Measurements from ENCODE around the gene CERS6.

Gene CERS6

DNA sequence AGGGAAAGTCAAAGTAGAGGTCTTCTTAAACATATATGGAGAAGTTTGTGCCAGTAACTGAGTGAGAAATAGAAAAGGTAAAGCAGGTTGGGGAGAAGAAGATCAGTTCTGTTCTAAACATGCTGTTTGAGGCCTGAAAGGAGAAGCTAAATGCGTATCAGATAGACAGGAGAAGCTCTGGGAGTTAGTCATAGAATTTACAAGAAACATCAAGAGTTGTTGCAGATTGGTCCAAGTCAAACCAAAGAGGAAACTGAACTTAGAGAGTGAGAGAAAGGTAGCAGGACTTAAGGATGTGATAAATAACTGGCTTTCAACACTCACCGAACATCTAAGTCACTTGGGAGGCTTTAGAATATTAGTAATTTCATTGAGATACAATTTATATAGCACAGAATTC lies 29.2 kb upstream of the CERS6 start:
- CTCF ChIA-PET: no interaction called here
- POLR2A ChIA-PET: no interaction called here
- H3K4me3 ChIP-seq (ENCODE audit: low read depth, low read length): no peak overlapping the region
- no peak for DNase-seq (ENCODE audit: low read depth, low spot score)
- TF ChIP-seq, protein P1, sequence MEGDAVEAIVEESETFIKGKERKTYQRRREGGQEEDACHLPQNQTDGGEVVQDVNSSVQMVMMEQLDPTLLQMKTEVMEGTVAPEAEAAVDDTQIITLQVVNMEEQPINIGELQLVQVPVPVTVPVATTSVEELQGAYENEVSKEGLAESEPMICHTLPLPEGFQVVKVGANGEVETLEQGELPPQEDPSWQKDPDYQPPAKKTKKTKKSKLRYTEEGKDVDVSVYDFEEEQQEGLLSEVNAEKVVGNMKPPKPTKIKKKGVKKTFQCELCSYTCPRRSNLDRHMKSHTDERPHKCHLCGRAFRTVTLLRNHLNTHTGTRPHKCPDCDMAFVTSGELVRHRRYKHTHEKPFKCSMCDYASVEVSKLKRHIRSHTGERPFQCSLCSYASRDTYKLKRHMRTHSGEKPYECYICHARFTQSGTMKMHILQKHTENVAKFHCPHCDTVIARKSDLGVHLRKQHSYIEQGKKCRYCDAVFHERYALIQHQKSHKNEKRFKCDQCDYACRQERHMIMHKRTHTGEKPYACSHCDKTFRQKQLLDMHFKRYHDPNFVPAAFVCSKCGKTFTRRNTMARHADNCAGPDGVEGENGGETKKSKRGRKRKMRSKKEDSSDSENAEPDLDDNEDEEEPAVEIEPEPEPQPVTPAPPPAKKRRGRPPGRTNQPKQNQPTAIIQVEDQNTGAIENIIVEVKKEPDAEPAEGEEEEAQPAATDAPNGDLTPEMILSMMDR (IDR thresholded peaks at IDR 0.05; ENCODE audit: insufficient read depth, low read length, missing control alignments): no peak

DNA sequence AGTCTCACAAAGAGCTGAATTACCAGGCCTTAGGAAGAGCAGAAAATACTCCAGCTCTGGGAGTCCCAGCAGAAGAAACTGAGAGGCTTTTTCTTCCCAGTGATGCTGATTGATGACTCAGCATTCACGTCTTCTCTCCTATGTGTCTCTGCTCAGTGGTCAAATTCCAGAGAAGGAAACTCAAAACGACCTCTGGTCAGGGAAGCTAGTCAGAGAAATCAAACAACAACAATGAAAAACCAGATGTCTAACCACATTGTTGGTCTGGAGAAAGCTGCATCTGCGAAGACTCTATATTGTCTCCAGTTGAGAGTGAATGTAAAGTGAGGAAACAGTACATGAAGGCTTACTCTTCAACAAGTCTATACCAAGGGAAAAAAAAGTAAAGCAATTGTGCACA lies 28.6 kb upstream of the CERS6 start:
- no peak overlapping the region for H3K4me3 ChIP-seq (ENCODE audit: low read depth, low read length)
- peak; percentile 36 for DNase-seq (ENCODE audit: low read depth, low spot score)
- CTCF ChIA-PET: interaction anchor here (1.1 kb wide), 1 partner anchor 80 kb away, joined by 3 read pairs; no protein-coding TSS in a partner anchor
- TF ChIP-seq, protein P1 (IDR thresholded peaks at IDR 0.05; ENCODE audit: insufficient read depth, low read length, missing control alignments): no peak
- POLR2A ChIA-PET: no interaction called here

DNA sequence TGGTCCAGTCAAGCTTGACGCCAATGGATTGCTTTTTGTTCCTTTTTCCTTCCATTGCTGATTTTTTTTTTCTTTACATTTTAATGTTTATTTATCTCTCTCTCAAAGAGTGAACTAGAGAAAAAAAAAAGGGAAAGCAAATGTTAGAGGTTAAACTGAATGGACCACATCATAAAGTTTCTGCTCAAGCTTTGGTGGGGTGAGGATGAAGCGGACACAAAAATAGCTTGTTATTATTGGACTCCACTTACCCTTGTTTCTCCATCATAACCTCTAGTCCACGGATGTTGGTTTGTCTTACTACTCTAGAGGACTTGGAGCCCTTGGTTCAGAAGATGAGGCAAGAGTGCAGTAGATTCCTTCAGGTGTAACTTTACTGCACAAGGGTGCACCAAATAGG lies 27.6 kb upstream of the CERS6 start:
- no peak for DNase-seq (ENCODE audit: low read depth, low spot score)
- H3K4me3 ChIP-seq (ENCODE audit: low read depth, low read length): no peak overlapping the region
- TF ChIP-seq, protein P1 (IDR thresholded peaks at IDR 0.05; ENCODE audit: insufficient read depth, low read length, missing control alignments): no peak
- ChIA-PET CTCF (interaction anchor here (1.1 kb wide), 1 partner anchor 81 kb away, joined by 3 read pairs; no protein-coding TSS in a partner anchor), POLR2A (no interaction called here)

DNA sequence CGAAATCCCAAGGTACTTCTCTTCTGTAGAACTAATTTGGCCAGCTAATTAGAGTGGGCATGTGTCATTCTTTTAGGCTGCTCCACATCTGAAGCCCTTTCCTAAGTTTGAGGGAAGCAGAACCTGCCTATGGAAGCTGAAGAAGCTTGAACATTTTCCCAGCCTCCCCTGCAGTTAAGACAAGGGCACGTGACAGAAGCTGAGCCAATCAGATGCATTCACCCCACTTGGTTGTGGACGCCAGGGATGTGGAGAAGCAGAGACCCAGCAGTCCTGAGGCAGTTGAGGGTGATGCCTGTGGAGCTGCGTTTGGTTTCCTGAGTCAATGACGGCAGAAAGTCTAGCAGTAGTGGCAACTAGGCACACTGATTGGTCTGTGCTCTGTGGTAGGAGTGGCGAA lies 26.1 kb upstream of the CERS6 start:
- ChIA-PET POLR2A (no interaction called here), CTCF (no interaction called here)
- no peak for DNase-seq (ENCODE audit: low read depth, low spot score)
- no peak overlapping the region for H3K4me3 ChIP-seq (ENCODE audit: low read depth, low read length)
- TF ChIP-seq, protein P1 (IDR thresholded peaks at IDR 0.05; ENCODE audit: insufficient read depth, low read length, missing control alignments): no peak

DNA sequence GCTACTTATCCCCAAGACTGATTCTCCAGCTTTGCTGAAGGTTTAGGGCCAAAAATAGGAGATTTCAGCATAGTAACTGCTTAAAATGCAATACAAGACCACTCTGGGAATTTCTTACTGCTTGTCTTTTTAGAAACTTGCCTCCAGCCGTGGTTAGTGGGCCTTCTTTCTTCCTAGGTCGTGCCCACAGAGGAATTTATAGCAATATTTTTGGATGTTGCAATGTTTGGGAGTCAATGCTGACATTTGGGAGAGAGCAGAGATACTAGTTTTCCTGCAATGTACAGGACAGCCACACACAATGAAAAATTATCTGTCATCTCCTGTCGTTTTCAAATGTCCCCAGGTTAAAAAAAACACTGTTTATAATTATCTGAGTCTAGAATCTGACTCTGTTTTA lies 25.6 kb upstream of the CERS6 start:
- TF ChIP-seq, protein P1 (IDR thresholded peaks at IDR 0.05; ENCODE audit: insufficient read depth, low read length, missing control alignments): no peak
- DNase-seq (ENCODE audit: low read depth, low spot score): no peak
- POLR2A ChIA-PET: no interaction called here
- CTCF ChIA-PET: interaction anchor here (0.5 kb wide), 1 partner anchor 144 kb away, joined by 3 read pairs; no protein-coding TSS in a partner anchor
- no peak overlapping the region for H3K4me3 ChIP-seq (ENCODE audit: low read depth, low read length)

DNA sequence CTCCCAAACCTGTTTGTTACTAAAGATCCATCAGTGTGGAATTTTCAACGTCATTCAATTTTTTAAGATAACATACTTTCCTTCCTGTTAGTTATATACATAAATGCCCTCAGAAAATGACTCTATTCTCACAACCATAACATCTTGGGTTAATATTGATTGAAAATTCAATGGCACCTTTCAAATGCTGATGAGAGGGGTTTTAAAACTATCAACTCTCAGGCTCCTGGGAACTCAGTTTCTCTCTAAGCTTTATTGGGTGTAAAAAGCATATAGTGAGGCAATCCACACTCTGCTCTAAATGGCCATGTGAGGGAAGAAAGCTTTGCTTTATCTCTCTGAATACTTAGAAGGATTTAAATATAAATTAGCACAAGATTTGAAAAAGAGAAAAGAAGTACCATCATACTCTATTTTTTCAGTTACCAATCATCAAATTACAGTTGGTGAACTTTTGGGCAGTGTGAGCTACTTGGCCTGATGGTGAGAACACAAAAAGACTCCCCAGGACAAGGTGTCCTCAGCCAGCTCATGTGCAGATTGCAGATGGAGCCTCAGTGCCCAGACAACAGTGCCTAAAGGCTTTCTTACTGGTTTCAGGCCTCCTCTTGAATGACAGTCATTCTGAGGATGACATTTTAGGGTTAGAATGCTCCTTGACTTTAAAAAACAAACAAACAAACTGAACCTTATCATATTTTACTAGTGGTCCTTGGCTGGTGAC lies 24.6 kb upstream of the CERS6 start:
- CTCF ChIA-PET: no interaction called here
- no peak for DNase-seq (ENCODE audit: low read depth, low spot score)
- H3K4me3 ChIP-seq (ENCODE audit: low read depth, low read length): no peak overlapping the region
- TF ChIP-seq, protein P1 (IDR thresholded peaks at IDR 0.05; ENCODE audit: insufficient read depth, low read length, missing control alignments): no peak
- POLR2A ChIA-PET: no interaction called here
